NCI-H1048 (cell line): ENCODE results near the gene UGT1A8.
"Not testable (repeated sequence)": the region's sequence is repeated elsewhere in the genome, so short reads cannot be mapped to it uniquely, and the experiment has no call there.

Source experiments
- DNase-seq: peaks from one replicate; lab custom pipeline; 2025; lab: John Stamatoyannopoulos, UW

Gene UGT1A8

GRCh38 chr2:233639860-233640259 is 22.4 kb downstream of the UGT1A8 start:
- DNase-seq: no peak

- no peak for DNase-seq
Observed at GRCh38 chr2:233643128-233643527, 25.7 kb downstream of the UGT1A8 start.

GRCh38 chr2:233646033-233646432 is 28.6 kb downstream of the UGT1A8 start:
- not testable (repeated sequence) for DNase-seq

GRCh38 chr2:233650981-233651380 is 33.5 kb downstream of the UGT1A8 start:
- DNase-seq: no peak

- no peak for DNase-seq
Observed at GRCh38 chr2:233651430-233651829, 34.0 kb downstream of the UGT1A8 start.

GRCh38 chr2:233654501-233654900 is 37.1 kb downstream of the UGT1A8 start:
- DNase-seq: no peak

- no peak for DNase-seq
Observed at GRCh38 chr2:233655043-233655442, 37.6 kb downstream of the UGT1A8 start.

GRCh38 chr2:233655943-233656342 is 38.5 kb downstream of the UGT1A8 start:
- DNase-seq: not testable (repeated sequence)

GRCh38 chr2:233656443-233656842 is 39.0 kb downstream of the UGT1A8 start:
- DNase-seq: no peak

- DNase-seq: no peak
Observed at GRCh38 chr2:233658610-233659009, 41.2 kb downstream of the UGT1A8 start.

- no peak for DNase-seq
Observed at GRCh38 chr2:233663911-233664310, 46.5 kb downstream of the UGT1A8 start.

- DNase-seq: no peak
Observed at GRCh38 chr2:233668605-233669260, 51.3 kb downstream of the UGT1A8 start.

- no peak for DNase-seq
Observed at GRCh38 chr2:233671290-233672161, 54.1 kb downstream of the UGT1A8 start, which contains the start of gene UGT1A9. Gene UGT1A9, plus strand, starts transcription at chr2:233671898. Its CDS starts 37 bp downstream, at chr2:233671935.

GRCh38 chr2:233672886-233673285 is 55.5 kb downstream of the UGT1A8 start:
- DNase-seq: no peak

GRCh38 chr2:233673896-233674295 is 56.5 kb downstream of the UGT1A8 start:
- DNase-seq: no peak

- DNase-seq: no peak
Observed at GRCh38 chr2:233674314-233674713, 56.9 kb downstream of the UGT1A8 start.

GRCh38 chr2:233674995-233675394 is 57.6 kb downstream of the UGT1A8 start:
- no peak for DNase-seq

- DNase-seq: no peak
Observed at GRCh38 chr2:233676046-233676445, 58.6 kb downstream of the UGT1A8 start.

- no peak for DNase-seq
Observed at GRCh38 chr2:233679196-233679595, 61.8 kb downstream of the UGT1A8 start.

- no peak for DNase-seq
Observed at GRCh38 chr2:233680361-233681045, 63.1 kb downstream of the UGT1A8 start.

- DNase-seq: no peak
Observed at GRCh38 chr2:233681521-233682099, 64.2 kb downstream of the UGT1A8 start, which contains the start of gene UGT1A7. Gene UGT1A7, plus strand, starts transcription at chr2:233681901. Its CDS starts 37 bp downstream, at chr2:233681938.

GRCh38 chr2:233684640-233685039 is 67.2 kb downstream of the UGT1A8 start:
- no peak for DNase-seq
